Measurements from ENCODE around the gene ME1.
A peak's percentile ranks its signal among the peaks of the same experiment; 100 is the strongest.

Gene ME1

GRCh38 chr6:83417880-83418663 lies 12.8 kb downstream of the ME1 start:
- CTCF ChIA-PET, result interaction anchor here (0.6 to 12.6 kb wide), 19 partner anchors 8 to 351 kb away, joined by 3 to 207 read pairs (median 5); partner anchors contain the start of genes DOP1A and PRSS35

GRCh38 chr6:83413068-83413467 lies 17.8 kb downstream of the ME1 start:
- Histone ChIP-seq H3K36me3 (ENCODE audit: control insufficient read depth in 2 of 2, insufficient read depth in 1 of 2, low read length in 2 of 2) (peaks cover 0 to 7% of the 10 kb centered on the region in 2 experiments; a peak in 2 of 3 replicates), H3K9me3 (ENCODE audit: control insufficient read depth, insufficient read depth, low read depth, low read length) (no peaks in the 10 kb centered on the region), H3K4me3 (ENCODE audit: low read depth, low read length) (no peak overlapping the region), H3K4me1 (ENCODE audit: control insufficient read depth, insufficient read depth, low read length) (no peaks in the 10 kb centered on the region), H3K27ac (ENCODE audit: extremely low read depth, low read depth, low read length) (no peak overlapping the region)
- TF ChIP-seq ZNF416 (tag by site-specific recombination; IDR thresholded peaks at IDR 0.05), result no peak
- TF ChIP-seq ZNF18 (tag by site-specific recombination; IDR thresholded peaks at IDR 0.05), result no peak
- TF ChIP-seq ZNF521 (tag by site-specific recombination; IDR thresholded peaks at IDR 0.05), result no peak
- TF ChIP-seq ZNF132 (tag by site-specific recombination; IDR thresholded peaks at IDR 0.05; ENCODE audit: borderline replicate concordance), result no peak
- no peak for TF ChIP-seq ZSCAN16 (tag by site-specific recombination; IDR thresholded peaks at IDR 0.05)
- TF ChIP-seq ZNF391 (tag by site-specific recombination; IDR thresholded peaks at IDR 0.05; ENCODE audit: borderline replicate concordance, low read depth), result no peak
- no peak for TF ChIP-seq ZNF610 (tag by site-specific recombination; IDR thresholded peaks at IDR 0.05; ENCODE audit: borderline replicate concordance)
- ChIA-PET CTCF (interaction anchor here (0.7 to 12.6 kb wide), 3 partner anchors 15 to 106 kb away, joined by 3 to 207 read pairs (median 5); partner anchors contain the start of gene PRSS35), POLR2A (no interaction called here)

More at GRCh38 chr6:83417880-83418663, 12.8 kb downstream of the ME1 start:
- POLR2A ChIA-PET, result interaction anchor here (1.2 kb wide), 1 partner anchor 94 kb away, joined by 3 read pairs; the partner anchor contains the start of gene PRSS35
- Histone ChIP-seq H3K27ac (ENCODE audit: extremely low read depth, low read depth, low read length) (no peak overlapping the region), H3K9me3 (ENCODE audit: control insufficient read depth, insufficient read depth, low read depth, low read length) (no peaks in the 10 kb centered on the region), H3K4me1 (ENCODE audit: control insufficient read depth, insufficient read depth, low read length) (no peaks in the 10 kb centered on the region), H3K36me3 (ENCODE audit: control insufficient read depth in 2 of 2, insufficient read depth in 1 of 2, low read length in 2 of 2) (peaks cover 0 to 11% of the 10 kb centered on the region in 2 experiments; a peak in 2 of 3 replicates), H3K4me3 (ENCODE audit: low read depth, low read length) (no peak overlapping the region)
- peak; percentile 70 for TF ChIP-seq ZNF654 (tag by site-specific recombination; IDR thresholded peaks at IDR 0.05; ENCODE audit: low read depth)
- TF ChIP-seq MEIS1 (CRISPR knock-in tag; IDR thresholded peaks at IDR 0.05; ENCODE audit: borderline replicate concordance), result no peak
- TF ChIP-seq KLF10 (tag by site-specific recombination; IDR thresholded peaks at IDR 0.05), result no peak
- TF ChIP-seq ZNF10 (tag by site-specific recombination; IDR thresholded peaks at IDR 0.05), result peak; percentile 88
- no peak for TF ChIP-seq REPIN1 (tag by site-specific recombination; IDR thresholded peaks at IDR 0.05; ENCODE audit: low read depth)
- TF ChIP-seq CTCF (tag by site-specific recombination; IDR thresholded peaks at IDR 0.05), result no peak
- TF ChIP-seq ZNF747 (tag by site-specific recombination; IDR thresholded peaks at IDR 0.05), result no peak
- no peak for TF ChIP-seq ZNF610 (tag by site-specific recombination; IDR thresholded peaks at IDR 0.05; ENCODE audit: borderline replicate concordance)
- TF ChIP-seq ZNF660 (tag by site-specific recombination; IDR thresholded peaks at IDR 0.05), result 0 out of 2 replicates have a peak, but pooled peaks have one; percentile 51
- TF ChIP-seq INSM2 (tag by site-specific recombination; IDR thresholded peaks at IDR 0.05), result no peak
- TF ChIP-seq GLI4 (tag by site-specific recombination; IDR thresholded peaks at IDR 0.05), result no peak
